ENCODE data around the gene C6orf89. TPM values are rescaled to one million over a fixed set of nuclear protein-coding genes. Genes with fewer than 3 reads are reported as not detected.
"Not testable (repeated sequence)": the region's sequence is repeated elsewhere in the genome, so short reads cannot be mapped to it uniquely, and the experiment has no call there.

C6orf89 gene
- total RNA-seq, 1 donor from 2014 or later, result 44.8 TPM

- DNase-seq (ENCODE audit: low read depth), result no peak
Observed at GRCh38 chr6:36886950-36887618, 1.3 kb downstream of the C6orf89 start.

DNA sequence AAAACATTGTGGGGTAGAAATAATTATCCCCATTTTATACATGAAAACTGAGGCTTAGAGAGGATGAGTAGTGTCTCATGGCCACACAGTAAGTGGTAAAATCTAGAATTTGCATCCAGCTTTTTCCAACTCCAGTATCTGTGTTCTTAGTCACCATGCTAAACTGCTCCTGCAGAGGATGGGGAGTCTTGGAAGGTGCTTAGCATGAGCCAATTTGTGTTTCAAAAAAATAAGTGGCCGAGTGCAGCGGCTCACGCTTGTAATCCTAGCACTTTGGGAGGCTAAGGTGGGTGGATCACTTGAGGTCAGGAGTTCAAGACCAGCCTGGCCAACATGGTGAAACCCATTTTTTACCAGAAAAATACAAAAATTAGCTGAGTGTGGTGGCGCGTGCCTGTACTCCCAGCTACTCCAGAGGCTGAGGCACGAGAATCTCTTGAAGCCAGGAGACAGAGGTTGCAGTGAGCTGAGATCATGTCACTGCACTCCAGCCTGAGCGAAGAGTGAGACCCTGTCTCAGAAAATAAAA is 2.4 kb downstream of the C6orf89 start:
- no peak for DNase-seq (ENCODE audit: low read depth)

DNA sequence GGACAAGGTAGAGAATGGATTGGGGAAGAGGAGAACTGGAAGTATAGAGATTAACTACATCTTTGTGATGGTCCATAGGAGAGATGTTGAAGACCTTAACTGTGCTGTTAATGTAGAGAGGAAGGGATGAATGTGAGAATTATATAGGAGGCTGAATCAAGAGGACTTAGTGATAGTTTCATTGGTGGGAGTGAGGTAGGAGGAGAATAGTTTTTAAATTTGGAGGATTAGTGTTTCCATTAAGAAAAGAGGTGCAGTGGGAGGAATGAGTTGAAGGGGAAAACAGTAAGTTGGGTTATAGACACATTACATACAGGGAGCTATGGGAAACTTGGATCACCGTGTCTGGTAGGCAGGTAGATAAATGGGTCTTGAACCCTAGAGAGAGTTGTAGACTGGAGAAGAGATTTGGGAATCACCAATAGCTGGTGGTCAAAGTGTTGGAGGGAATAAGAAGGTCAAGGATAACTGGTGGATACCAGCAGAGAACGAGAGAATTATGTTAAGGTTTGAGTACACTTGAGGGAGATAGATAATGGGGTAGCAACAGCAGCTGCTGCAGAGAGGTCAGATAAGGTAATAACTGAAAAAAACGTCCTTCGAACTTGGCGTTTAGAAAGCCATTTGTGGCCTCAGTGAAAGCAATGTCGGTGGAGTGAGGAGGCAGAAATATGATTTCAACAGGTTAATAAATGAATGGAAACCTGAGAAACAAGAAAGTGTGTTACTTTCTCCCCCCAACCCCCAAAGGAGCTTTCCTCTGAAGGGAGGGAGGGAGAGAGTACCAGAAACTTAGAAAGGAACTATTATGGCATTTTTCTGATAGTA is 3.1 kb downstream of the C6orf89 start:
- DNase-seq (ENCODE audit: low read depth), result no peak

- DNase-seq (ENCODE audit: low read depth), result no peak
Observed at GRCh38 chr6:36890112-36890663, 4.4 kb downstream of the C6orf89 start.

DNA sequence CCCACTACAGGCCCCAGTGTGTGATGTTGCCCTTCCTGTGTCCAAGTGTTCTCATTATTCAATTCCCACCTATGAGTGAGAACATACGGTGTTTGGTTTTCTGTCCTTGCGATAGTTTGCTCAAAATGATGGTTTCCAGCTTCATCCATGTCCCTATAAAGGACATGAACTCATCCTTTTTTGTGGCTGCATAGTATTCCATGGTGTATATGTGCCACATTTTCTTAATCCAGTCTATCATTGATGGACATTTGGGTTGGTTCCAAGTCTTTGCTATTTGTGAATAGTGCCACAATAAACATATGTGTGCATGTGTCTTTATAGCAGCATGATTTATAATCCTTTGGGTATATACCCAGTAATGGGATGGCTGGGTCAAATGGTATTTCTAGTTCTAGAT is 5.4 kb downstream of the C6orf89 start:
- DNase-seq (ENCODE audit: low read depth), result not testable (repeated sequence)

DNA sequence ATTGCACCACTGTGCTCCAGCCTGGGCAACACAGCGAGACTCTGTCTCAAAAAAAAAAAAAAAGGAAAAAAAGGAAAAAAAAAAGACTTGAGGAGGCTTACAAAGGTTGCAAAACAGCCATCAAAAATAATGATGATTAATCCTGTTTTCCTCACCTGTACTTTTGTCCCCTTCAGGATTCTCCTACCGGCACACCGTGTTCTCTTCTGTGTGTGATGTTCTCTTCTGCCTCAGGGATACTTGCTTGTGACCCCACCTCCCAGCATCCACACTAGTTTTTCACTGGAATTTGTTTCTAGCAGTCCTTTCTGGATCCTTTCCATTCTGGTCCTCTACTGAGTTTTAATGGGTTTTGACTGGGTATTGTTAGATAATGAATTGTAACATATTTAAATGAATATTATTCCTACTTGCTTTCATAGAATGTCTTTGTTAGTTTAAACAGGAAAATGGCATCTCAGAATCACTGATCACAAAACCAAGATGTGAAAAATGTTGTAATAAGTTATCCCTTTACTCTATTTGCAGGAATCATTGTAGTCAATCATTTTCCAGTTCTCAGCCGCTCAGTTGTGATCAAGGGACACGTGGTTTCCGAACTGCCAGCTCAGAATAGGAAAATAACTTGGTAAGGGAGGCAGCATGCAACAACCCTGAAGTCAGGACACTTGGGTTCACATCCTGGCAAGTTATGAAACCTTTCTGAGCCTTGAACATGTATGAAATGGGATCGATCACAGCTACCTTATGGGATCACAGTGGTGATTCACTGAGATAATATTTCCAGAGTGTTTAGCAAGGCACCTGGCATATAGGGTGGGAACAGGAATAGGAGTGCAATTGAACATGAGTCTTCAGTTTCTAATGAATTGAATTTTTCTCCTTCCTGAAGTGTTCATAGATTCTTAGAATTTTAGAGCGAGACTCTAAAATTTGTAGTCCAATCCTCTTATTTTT is 8.5 kb downstream of the C6orf89 start:
- no peak for DNase-seq (ENCODE audit: low read depth)

DNA sequence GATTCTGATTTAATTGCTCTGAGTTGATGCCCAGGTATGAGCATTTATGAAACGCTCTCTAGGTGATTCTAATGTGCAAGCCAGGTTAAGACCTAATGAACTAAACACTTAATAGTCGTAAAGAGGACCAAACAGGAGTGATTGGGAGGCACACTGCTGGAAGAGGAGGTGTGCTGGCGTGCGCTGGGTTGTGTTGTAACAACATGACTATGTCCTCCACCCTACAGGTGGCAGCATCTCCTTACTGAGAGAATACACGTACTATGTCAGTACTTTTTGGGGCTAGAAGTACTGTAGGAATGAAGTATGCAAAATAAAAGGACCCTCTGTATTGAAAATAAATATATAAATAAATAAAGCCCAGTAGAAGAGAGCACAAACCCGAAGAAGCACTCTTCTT is 11.9 kb downstream of the C6orf89 start:
- no peak for DNase-seq (ENCODE audit: low read depth)

DNA sequence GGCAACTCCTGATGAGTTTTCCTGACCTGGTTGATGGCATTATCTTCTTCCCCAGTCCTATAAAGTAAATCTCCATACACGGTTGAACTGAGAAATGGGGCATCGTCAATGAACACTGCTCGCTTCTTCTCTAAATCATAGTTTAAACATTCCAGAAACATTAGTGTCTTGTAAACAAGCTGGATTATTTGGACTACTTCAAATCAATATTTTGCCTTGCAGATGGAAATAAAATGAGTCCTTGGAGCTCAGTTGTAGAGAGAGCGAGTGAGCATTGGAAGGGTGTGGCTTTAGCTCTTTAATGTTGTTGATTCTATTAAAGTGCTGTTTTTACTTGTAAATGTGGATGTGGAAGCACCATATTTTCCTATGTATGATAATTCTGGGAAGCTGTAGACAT is 18.4 kb downstream of the C6orf89 start:
- no peak for DNase-seq (ENCODE audit: low read depth)

- DNase-seq (ENCODE audit: low read depth), result no peak
Observed at GRCh38 chr6:36904851-36905393, 19.2 kb downstream of the C6orf89 start.

- DNase-seq (ENCODE audit: low read depth), result no peak
Observed at GRCh38 chr6:36906539-36907325, 21.0 kb downstream of the C6orf89 start.

DNA sequence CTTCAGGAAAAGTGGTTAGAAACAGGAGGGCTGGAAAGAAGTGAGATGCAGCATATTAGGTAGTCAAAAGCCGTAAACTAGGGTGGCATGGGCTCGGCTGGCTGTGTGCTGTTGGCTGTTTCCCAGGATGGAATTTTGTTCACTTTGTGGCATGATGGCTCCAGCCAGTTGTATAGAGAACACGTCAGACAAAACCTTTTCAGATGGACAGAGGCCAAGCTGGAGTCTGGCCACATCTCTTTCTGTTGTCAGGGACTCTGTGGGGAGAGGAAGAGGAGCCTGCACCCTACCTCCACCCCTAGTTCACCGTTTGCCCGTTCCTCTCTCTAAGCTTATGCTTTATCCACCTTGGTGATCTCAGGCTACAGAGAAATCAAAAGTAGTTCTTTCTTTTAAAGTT is 22.0 kb downstream of the C6orf89 start:
- no peak for DNase-seq (ENCODE audit: low read depth)

GRCh38 chr6:36908747-36909146 is 23.0 kb downstream of the C6orf89 start:
- DNase-seq (ENCODE audit: low read depth), result no peak

DNA sequence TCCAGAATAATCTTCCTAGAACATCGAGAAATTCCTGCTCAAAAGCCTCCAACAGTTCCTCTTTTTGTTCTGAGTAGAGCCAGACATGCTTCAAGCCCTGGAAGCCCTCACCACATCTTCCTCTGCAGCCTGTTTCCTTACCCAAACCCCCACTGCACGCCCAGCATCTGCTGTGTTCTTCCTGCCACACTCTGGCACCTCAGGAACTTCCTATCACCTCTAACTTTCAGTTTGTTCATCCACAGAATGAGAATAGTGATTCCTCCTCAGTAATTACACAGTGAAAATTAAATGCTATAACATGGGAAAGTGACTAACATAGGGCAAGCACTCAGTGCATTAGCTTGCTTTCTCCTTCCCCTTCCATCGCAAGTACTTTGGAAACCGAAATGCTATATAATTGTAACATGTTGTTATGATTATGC is 26.3 kb downstream of the C6orf89 start:
- no peak for DNase-seq (ENCODE audit: low read depth)

GRCh38 chr6:36912586-36912985 is 26.8 kb downstream of the C6orf89 start:
- DNase-seq (ENCODE audit: low read depth), result peak; percentile 74

DNA sequence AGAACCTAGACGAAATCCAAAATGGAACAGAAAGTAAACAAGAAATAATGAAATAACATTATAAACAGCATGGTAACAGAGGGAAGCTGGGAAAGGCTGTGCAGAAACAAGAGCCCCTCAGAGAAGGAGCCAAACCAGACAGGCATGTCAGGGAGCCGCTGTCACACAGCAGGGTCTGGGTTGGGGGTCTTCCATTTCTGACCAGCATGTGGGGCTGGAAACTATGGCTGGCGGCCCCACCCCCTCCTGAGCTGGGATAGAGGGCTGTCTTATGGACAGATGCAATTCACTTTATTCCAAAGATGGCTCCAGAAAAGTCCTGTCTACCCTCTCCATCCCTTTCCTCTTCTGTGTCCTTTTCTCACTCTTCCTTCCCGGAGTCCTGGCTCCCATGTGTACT is 27.3 kb downstream of the C6orf89 start:
- no peak for DNase-seq (ENCODE audit: low read depth)

DNA sequence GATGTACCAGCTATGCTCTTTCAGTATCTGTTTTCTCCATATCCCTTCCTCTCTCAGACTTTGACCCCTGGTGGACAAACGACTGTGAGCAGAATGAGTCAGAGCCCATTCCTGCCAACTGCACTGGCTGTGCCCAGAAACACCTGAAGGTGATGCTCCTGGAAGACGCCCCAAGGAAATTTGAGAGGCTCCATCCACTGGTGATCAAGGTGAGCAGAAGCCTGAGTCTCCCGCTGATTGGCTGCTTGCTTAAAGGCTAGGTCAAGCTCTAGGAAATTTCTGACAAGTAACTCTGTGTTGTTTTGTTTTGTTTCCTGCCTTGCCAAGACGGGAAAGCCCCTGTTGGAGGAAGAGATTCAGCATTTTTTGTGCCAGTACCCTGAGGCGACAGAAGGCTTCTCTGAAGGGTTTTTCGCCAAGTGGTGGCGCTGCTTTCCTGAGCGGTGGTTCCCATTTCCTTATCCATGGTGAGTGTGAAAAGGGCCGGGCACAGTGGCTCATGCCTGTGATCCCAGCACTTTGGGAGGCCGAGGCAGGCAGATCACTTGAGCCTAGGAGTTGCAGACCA is 28.6 kb downstream of the C6orf89 start:
- DNase-seq (ENCODE audit: low read depth), result peak; percentile 53

DNA sequence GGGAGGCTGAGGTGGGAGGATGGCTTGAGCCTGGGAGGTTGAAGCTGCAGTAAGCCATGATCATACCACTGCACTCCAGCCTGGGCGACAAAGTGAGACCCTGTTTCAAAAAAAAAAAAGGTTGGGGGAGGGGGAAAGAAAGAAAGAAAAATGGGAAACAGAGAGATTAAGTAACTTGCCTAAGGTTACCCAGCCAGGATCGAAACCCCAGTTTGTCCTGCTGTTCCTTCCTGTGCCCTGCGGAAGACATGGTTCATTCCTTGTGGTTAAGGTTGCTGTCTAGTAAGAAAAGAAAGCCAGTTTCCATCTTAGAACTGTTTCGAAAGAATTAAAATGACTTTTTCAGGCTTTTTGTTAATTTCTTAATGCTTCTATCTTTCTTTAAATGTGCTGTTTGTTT is 29.8 kb downstream of the C6orf89 start:
- DNase-seq (ENCODE audit: low read depth), result no peak

- DNase-seq (ENCODE audit: low read depth), result no peak
Observed at GRCh38 chr6:36916126-36916525, 30.4 kb downstream of the C6orf89 start.

DNA sequence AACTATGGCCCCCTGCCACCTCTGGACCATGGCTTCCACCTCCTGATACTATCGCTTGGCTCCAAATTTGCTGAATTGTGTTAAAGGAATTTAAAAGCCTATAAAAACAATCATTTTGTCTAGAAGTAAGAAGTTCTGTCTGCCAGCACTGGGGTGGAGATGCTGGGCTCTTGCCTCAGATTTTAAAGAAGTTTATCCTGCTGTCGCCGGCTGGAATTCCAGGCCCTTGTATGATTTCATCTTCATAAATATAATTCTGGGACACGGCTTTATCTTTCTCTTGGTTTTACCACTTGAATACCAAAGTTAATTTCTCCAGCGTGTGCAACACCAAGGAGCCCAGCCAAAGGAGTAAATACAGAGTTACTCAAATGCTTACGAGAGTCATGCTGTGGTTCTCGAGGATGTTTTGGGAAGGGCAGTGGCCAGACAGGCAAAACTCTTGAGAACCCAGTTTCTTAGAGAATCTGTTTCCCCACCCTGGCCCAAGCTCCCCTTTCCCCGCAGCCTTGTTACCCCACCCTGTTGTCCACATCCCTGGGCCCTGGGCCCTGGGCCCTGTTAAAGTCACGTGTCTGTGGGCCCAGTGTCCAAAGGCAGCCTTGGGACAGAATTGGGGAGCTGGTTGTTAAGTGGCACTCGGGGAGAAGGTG is 31.9 kb downstream of the C6orf89 start:
- no peak for DNase-seq (ENCODE audit: low read depth)
